ENCODE data around the gene DNAH3.

GRCh38 chr16:21150375-21151001 lies at the start of gene DNAH3:
- TF ChIP-seq CTCF (IDR thresholded peaks at IDR 0.05 in 8 of 11, conservative IDR thresholded peaks at IDR 0.05 in 3 of 11), result no peak
- no peak for TF ChIP-seq POLR2A (IDR thresholded peaks at IDR 0.05)
- no peak for TF ChIP-seq POLR2AphosphoS5 (IDR thresholded peaks at IDR 0.05)
